Ovary (tissue), 3 donors: Measurements from ENCODE around the gene RHOBTB1.

Experiments used
- CTCF ChIP-seq, 3 donors: fragments of 450-650 bp in 2 of 3; fragments of 200-600 bp in 1 of 3; IDR thresholded peaks; one replicate each; pipeline versions ENCODE4 v1.5.1 to v1.8.0; 2016 to 2022; ENCODE audit warnings: antibody characterized with exemption in 3 of 3, mild to moderate bottlenecking in 1 of 3
- EP300 ChIP-seq: sonication (generic); formaldehyde crosslinking; IDR thresholded peaks from one replicate; pipeline ENCODE4 v1.6.1; 2017; ENCODE audit warnings: antibody characterized with exemption
- donor health status: DM: no; HTN: no; CAD: no.

GRCh38 chr10:60943316-60944057 is 498 bp downstream of the RHOBTB1 start:
- no peak for TF ChIP-seq CTCF (IDR thresholded peaks at IDR 0.05)
- no peak for TF ChIP-seq EP300
